GM06990 (cell line): ENCODE data around the gene GABRR2.

Source experiments
- DNase-seq: peaks from one replicate; pipeline ENCODE4 v3.0.0-alpha.2; 2011; ENCODE audit not compliant: insufficient read length; ENCODE audit errors: extremely low read depth
- H3K27me3 ChIP-seq: replicated peaks from 2 replicates; pipeline ENCODE4 v1.6.0; 2011; ENCODE audit warnings: low read length; ENCODE audit not compliant: control insufficient read depth, insufficient read depth
- H3K36me3 ChIP-seq: 2 replicates; pipeline ENCODE4 v1.5.1; 2011; ENCODE audit warnings: low read length; ENCODE audit not compliant: control insufficient read depth, insufficient read depth
- H3K4me3 ChIP-seq: replicated peaks from 2 replicates; pipeline ENCODE4 v1.5.1; 2011; ENCODE audit warnings: low read depth, mild to moderate bottlenecking, control low read depth, low read length
- TF ChIP-seq, protein P1 (sequence below): IDR thresholded peaks from 2 replicates; pipeline ENCODE4 v1.5.1; 2011; ENCODE audit warnings: low read length, control low read depth, mild to moderate bottlenecking, inconsistent platforms; ENCODE audit not compliant: insufficient read depth, poor library complexity, severe bottlenecking

GABRR2 gene

DNA sequence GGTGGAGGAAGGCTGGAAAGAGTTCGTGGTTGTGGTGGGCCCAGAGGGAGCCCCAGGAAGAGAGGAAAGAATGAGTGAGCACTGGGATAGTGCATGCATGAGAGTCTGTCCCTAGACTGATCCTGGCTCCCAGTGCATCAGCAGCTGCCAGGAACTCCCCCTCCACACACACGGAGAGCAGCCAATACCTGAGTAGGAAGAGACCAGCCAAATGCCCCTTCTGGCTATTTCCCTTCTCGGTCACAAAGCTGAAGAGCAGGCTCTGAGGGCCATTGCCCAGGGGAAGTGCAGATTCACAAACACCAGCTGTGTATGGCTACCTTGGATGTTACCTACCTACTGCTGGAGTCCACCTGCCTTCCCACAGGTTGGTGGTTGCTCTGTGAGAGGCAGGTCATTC is 45.1 kb downstream of the GABRR2 start:
- DNase-seq: no peak
- TF ChIP-seq, protein P1, sequence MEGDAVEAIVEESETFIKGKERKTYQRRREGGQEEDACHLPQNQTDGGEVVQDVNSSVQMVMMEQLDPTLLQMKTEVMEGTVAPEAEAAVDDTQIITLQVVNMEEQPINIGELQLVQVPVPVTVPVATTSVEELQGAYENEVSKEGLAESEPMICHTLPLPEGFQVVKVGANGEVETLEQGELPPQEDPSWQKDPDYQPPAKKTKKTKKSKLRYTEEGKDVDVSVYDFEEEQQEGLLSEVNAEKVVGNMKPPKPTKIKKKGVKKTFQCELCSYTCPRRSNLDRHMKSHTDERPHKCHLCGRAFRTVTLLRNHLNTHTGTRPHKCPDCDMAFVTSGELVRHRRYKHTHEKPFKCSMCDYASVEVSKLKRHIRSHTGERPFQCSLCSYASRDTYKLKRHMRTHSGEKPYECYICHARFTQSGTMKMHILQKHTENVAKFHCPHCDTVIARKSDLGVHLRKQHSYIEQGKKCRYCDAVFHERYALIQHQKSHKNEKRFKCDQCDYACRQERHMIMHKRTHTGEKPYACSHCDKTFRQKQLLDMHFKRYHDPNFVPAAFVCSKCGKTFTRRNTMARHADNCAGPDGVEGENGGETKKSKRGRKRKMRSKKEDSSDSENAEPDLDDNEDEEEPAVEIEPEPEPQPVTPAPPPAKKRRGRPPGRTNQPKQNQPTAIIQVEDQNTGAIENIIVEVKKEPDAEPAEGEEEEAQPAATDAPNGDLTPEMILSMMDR: no peak

DNA sequence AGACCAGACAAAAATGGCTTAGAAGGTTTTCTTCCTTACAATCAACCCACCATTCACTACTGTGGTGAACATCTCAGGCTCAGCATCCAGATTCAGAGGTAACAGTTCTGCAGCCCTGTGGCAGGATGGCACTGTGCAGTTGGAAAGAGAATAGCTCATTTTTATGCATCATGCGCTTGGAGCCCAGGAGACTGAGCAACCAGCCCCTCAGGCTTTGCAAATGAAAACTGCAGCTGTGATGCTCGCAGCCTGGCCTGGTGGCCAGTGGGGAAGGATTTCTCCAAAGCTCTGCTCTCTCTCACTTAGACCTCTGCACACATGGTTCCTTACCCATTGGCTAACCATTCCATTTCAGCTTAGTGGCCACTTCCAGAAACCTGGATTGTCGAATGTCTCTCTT is 45.8 kb downstream of the GABRR2 start:
- no peak for DNase-seq
- Histone ChIP-seq H3K27me3 (no peaks in the 10 kb centered on the region), H3K4me3 (no peak overlapping the region), H3K36me3 (no peaks in the 10 kb centered on the region)
- TF ChIP-seq, protein P1: no peak

More for the DNA sequence above, 45.1 kb downstream of the GABRR2 start:
- Histone ChIP-seq H3K4me3 (no peak overlapping the region), H3K27me3 (no peaks in the 10 kb centered on the region), H3K36me3 (no peaks in the 10 kb centered on the region)

DNA sequence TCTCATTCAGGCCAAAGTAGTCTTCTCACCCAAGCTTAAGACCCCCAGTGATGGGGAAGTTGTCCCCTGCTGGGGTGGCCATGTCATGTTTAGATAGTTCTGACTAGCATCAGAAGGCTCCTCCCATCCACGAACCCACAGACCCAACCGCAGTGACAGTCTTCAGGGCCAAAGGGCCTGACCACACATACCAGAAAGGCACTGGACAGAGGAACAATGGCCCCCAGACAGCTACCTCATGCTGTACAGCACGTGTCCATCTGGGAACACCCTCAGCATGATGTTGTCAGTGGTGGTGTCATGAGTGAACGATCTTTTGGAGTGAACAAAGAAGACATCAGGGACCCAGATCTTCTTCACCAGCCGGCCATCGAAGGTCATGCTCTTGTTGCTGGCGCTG is 46.3 kb downstream of the GABRR2 start:
- Histone ChIP-seq H3K36me3 (no peaks in the 10 kb centered on the region), H3K4me3 (no peak overlapping the region), H3K27me3 (no peaks in the 10 kb centered on the region)
- TF ChIP-seq, protein P1: no peak
- DNase-seq: no peak

DNA sequence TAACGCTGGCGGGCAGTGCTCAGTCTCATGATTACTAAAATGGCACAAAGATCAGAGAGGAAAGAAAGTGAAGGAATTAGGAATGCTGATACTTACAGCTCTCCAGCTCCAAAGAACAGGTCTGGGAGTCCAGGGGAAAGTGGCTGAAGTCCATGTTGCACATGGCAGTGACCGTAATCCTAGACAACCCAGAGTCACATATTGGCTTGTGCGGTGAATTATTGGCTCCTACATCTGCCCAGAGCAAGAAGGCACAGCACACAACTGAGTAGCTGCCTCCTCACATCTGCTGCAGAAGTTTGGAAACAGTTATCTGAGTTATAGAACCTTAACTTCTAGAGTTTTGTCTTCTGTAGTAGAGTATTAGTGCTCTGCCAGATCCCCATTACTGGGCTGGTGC is 47.2 kb downstream of the GABRR2 start:
- no peaks in the 10 kb centered on the region for H3K27me3 ChIP-seq
- TF ChIP-seq, protein P1: no peak
- H3K4me3 ChIP-seq: no peak overlapping the region
- DNase-seq: no peak
- H3K36me3 ChIP-seq: no peaks in the 10 kb centered on the region

DNA sequence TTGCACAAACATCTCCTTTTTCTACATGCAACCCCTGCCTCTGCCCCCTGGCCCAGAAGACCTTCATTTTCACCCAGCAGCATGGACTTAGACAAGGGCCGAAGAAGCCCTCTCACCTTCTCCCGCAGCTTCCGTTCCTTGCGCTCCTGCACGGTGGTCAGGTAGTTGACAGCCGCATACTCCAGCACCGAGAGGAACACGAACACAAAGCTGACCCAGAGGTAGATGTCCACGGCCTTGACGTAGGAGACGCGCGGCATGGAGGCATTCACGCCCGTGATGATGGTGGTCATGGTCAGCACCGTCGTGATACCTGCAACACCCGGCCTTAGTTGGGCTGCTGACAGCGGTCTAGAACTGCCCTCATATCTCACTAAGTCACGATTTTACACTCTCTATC is 50.8 kb downstream of the GABRR2 start:
- TF ChIP-seq, protein P1: no peak
- no peak for DNase-seq
- Histone ChIP-seq H3K27me3 (no peaks in the 10 kb centered on the region), H3K4me3 (no peak overlapping the region), H3K36me3 (no peaks in the 10 kb centered on the region)

DNA sequence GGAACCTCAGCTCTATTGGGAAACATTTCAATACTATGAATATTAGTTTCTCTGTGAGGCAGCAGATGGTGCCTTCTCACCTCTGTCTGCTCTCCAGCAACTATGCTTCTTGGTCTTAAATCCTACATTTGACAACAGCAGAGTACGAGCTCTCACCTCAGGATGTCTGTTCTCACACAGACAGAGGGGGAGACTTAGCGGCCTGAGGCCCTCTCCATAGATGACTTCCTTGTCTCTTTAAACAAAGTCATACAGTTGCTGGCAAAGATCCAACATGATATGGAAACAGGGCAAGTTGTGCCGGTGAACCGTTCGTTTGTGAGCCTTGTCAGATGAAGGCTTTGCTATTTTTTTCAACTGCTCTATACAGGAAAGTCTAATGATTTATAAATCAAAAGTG is 54.3 kb downstream of the GABRR2 start:
- Histone ChIP-seq H3K27me3 (no peaks in the 10 kb centered on the region), H3K4me3 (no peak overlapping the region), H3K36me3 (no peaks in the 10 kb centered on the region)
- TF ChIP-seq, protein P1: no peak
- DNase-seq: no peak
